IMR-90 (cell line): ENCODE data around the gene IL13. TPM values are rescaled to one million over a fixed set of nuclear protein-coding genes. Genes with fewer than 3 reads are reported as not detected.

Source experiments
- ATAC-seq: fragments of 200-7000 bp; cut with Tn5 transposase; 2 replicates; pipeline ENCODE4 v1.9.1; 2020; ENCODE audit warnings: low read depth, mild to moderate bottlenecking, moderate library complexity
- BruUV-seq: library from RNA; stranded (reverse); fragments of 400-500 nt; replicated peaks from 2 replicates; lab custom pipeline; 2021; lab: Mats Ljungman, UMichigan
- CTCF ChIA-PET: fragments of 300-600 bp; formaldehyde crosslinking; extraction: SDS; loops from one replicate; lab custom pipeline; 2021; ENCODE audit warnings: antibody characterized with exemption; lab: Yijun Ruan, JAX
- POLR2A ChIA-PET: fragments of 300-600 bp; sonication (Branson Sonifier 250); formaldehyde crosslinking; loops from one replicate; lab custom pipeline; 2022; ENCODE audit warnings: antibody characterized with exemption; ENCODE audit not compliant: unreplicated experiment; lab: Charles Lee
- DNase-seq: peaks from one replicate; pipeline ENCODE4 v3.0.0; 2013
- H2AFZ ChIP-seq: replicated peaks from 2 replicates; pipeline ENCODE3; 2013; ENCODE audit warnings: low read length, mild to moderate bottlenecking; ENCODE audit not compliant: poor library complexity
- H2AK5ac ChIP-seq: 2 replicates; pipeline ENCODE4 v1.6.1; 2013; ENCODE audit warnings: low read depth, low read length, inconsistent platforms
- H2AK9ac ChIP-seq: replicated peaks from 2 replicates; pipeline ENCODE3; 2013; ENCODE audit warnings: mild to moderate bottlenecking, low read depth, low read length, moderate library complexity; ENCODE audit not compliant: poor library complexity
- H2BK120ac ChIP-seq: 2 replicates; pipeline ENCODE4 v1.6.1; 2013; ENCODE audit warnings: low read depth, low read length, inconsistent platforms
- H2BK15ac ChIP-seq: 3 replicates; pipeline ENCODE4 v1.6.1; 2013; ENCODE audit warnings: low read depth, low read length, inconsistent platforms
- H2BK20ac ChIP-seq: 2 replicates; pipeline ENCODE4 v1.6.1; 2013; ENCODE audit warnings: low read depth, mild to moderate bottlenecking, inconsistent platforms, low read length, moderate library complexity
- H2BK5ac ChIP-seq: 2 replicates; pipeline ENCODE4 v1.6.1; 2013; ENCODE audit warnings: mild to moderate bottlenecking, low read depth, low read length, inconsistent platforms; ENCODE audit not compliant: poor library complexity, severe bottlenecking
- H3K14ac ChIP-seq: replicated peaks from 2 replicates; pipeline ENCODE4 v1.6.1; 2013; ENCODE audit warnings: low read depth, low read length, inconsistent platforms
- H3K18ac ChIP-seq: 2 replicates; pipeline ENCODE4 v1.6.1; 2013; ENCODE audit warnings: low read depth, low read length, control low read depth
- H3K23ac ChIP-seq: 2 replicates; pipeline ENCODE4 v1.6.1; 2013; ENCODE audit warnings: low read depth, low read length, inconsistent platforms
- H3K27ac ChIP-seq: 2 replicates; pipeline ENCODE4 v1.5.1; 2013; ENCODE audit warnings: mild to moderate bottlenecking, control low read depth, low read length; ENCODE audit not compliant: insufficient read depth
- H3K27me3 ChIP-seq: 2 replicates; pipeline ENCODE4 v1.6.1; 2013; ENCODE audit warnings: low read length; ENCODE audit not compliant: control insufficient read depth, insufficient read depth
- H3K36me3 ChIP-seq: 2 replicates; pipeline ENCODE4 v1.6.1; 2013; ENCODE audit warnings: low read length, mixed read lengths; ENCODE audit not compliant: control insufficient read depth, insufficient read depth
- H3K4ac ChIP-seq: 2 replicates; pipeline ENCODE4 v1.6.1; 2013; ENCODE audit warnings: low read depth, low read length, inconsistent platforms
- H3K4me1 ChIP-seq: 2 replicates; pipeline ENCODE4 v1.6.1; 2013; ENCODE audit warnings: low read length, mixed read lengths; ENCODE audit not compliant: control insufficient read depth, insufficient read depth
- H3K4me2 ChIP-seq: 2 replicates; pipeline ENCODE4 v1.6.1; 2013; ENCODE audit warnings: low read depth, mild to moderate bottlenecking, control low read depth, low read length, moderate library complexity
- H3K4me3 ChIP-seq: 2 replicates; pipeline ENCODE4 v1.5.1; 2013; ENCODE audit warnings: low read depth, mild to moderate bottlenecking, control low read depth, low read length, moderate library complexity; ENCODE audit not compliant: insufficient read depth
- H3K56ac ChIP-seq: 2 replicates; pipeline ENCODE4 v1.6.1; 2013; ENCODE audit warnings: low read length, inconsistent platforms; ENCODE audit not compliant: insufficient read depth; ENCODE audit errors: extremely low read depth
- H3K79me1 ChIP-seq, 2 experiments: 2 replicates each; pipeline ENCODE4 v1.6.1; 2013; ENCODE audit warnings: low read length in 2 of 2, inconsistent platforms in 1 of 2, low read depth in 1 of 2
- H3K9ac ChIP-seq: 2 replicates; pipeline ENCODE4 v1.6.1; 2013; ENCODE audit warnings: low read depth, low read length, control low read depth
- H3K9me1 ChIP-seq: 2 replicates; pipeline ENCODE4 v1.6.1; 2013; ENCODE audit warnings: low read length, inconsistent platforms; ENCODE audit not compliant: insufficient read depth
- H3K9me3 ChIP-seq: 2 replicates; pipeline ENCODE4 v1.6.1; 2013; ENCODE audit warnings: low read length; ENCODE audit not compliant: control insufficient read depth, insufficient read depth
- H4K20me1 ChIP-seq: 2 replicates; pipeline ENCODE4 v1.6.1; 2013; ENCODE audit warnings: low read length, inconsistent platforms; ENCODE audit not compliant: insufficient read depth
- H4K5ac ChIP-seq: 2 replicates; pipeline ENCODE4 v1.6.1; 2013; ENCODE audit warnings: mild to moderate bottlenecking, low read depth, low read length, control low read depth
- H4K8ac ChIP-seq, 2 experiments: 2 replicates each; pipeline ENCODE4 v1.6.1; 2013; ENCODE audit warnings: low read depth in 2 of 2, low read length in 2 of 2, control low read depth in 1 of 2, inconsistent platforms in 1 of 2
- H4K91ac ChIP-seq: 2 replicates; pipeline ENCODE4 v1.6.1; 2013; ENCODE audit warnings: low read depth, low read length, inconsistent platforms; ENCODE audit not compliant: insufficient read depth
- BHLHE40 ChIP-seq: fragments of 150-350 bp; IDR thresholded peaks from 2 replicates; pipeline ENCODE4 v1.6.1; 2016; ENCODE audit warnings: mild to moderate bottlenecking, low read depth, low read length
- CEBPB ChIP-seq: IDR thresholded peaks from 2 replicates; pipeline ENCODE4 v1.6.1; 2012; ENCODE audit warnings: low read depth, low read length, improper control_type of control experiment
- CHD1 ChIP-seq: IDR thresholded peaks from 2 replicates; pipeline ENCODE4 v1.6.1; 2012; ENCODE audit warnings: low read depth, low read length, improper control_type of control experiment
- CTCF ChIP-seq: conservative IDR thresholded peaks from 2 replicates; pipeline ENCODE4 v1.5.1; 2012; ENCODE audit warnings: mild to moderate bottlenecking, low read depth, low read length, improper control_type of control experiment
- FOS ChIP-seq: fragments of 150-350 bp; IDR thresholded peaks from 2 replicates; pipeline ENCODE4 v1.6.1; 2016; ENCODE audit warnings: low read depth, low read length
- MAFK ChIP-seq: IDR thresholded peaks from 2 replicates; pipeline ENCODE4 v1.6.1; 2012; ENCODE audit warnings: low read depth, low read length, improper control_type of control experiment
- MXI1 ChIP-seq: IDR thresholded peaks from 2 replicates; pipeline ENCODE4 v1.6.1; 2012; ENCODE audit warnings: low read depth, mild to moderate bottlenecking, low read length, moderate library complexity, borderline replicate concordance
- NFE2L2 ChIP-seq: fragments of 150-350 bp; IDR thresholded peaks from 2 replicates; pipeline ENCODE4 v1.6.1; 2016; ENCODE audit warnings: low read depth, mild to moderate bottlenecking, low read length
- POLR2A ChIP-seq: IDR thresholded peaks from 2 replicates; pipeline ENCODE4 v1.6.1; 2012; ENCODE audit warnings: mild to moderate bottlenecking, low read depth, low read length
- RAD21 ChIP-seq: IDR thresholded peaks from 2 replicates; pipeline ENCODE4 v1.6.1; 2012; ENCODE audit warnings: low read length, improper control_type of control experiment
- RCOR1 ChIP-seq: IDR thresholded peaks from 2 replicates; pipeline ENCODE4 v1.6.1; 2012; ENCODE audit warnings: mild to moderate bottlenecking, low read length, improper control_type of control experiment; ENCODE audit not compliant: insufficient replicate concordance
- RFX5 ChIP-seq: IDR thresholded peaks from 2 replicates; pipeline ENCODE4 v1.8.0; 2012; ENCODE audit warnings: low read depth, mild to moderate bottlenecking, low read length, moderate library complexity
- SMC3 ChIP-seq: fragments of 150-350 bp; IDR thresholded peaks from 2 replicates; pipeline ENCODE4 v1.6.1; 2016; ENCODE audit warnings: low read depth, mild to moderate bottlenecking, antibody characterized with exemption, low read length, moderate library complexity
- WGBS, 2 experiments: methylation state at CpG; one replicate each; pipeline versions ENCODE4 v1.1.5 to v1.1.7; 2013; ENCODE audit warnings: missing lambda C conversion rate in 2 of 2; ENCODE audit not compliant: insufficient read length in 1 of 2; ENCODE audit errors: extremely low coverage in 2 of 2; 5-methylcytosine and 5-hydroxymethylcytosine counted together
- dilution Hi-C: fragments of 300-500 bp; cut with HindIII; formaldehyde crosslinking; loops from one replicate; pipeline ENCODE4 v1.14.3; 2018; ENCODE audit warnings: low sequenced_read_pairs; ENCODE audit not compliant: unreplicated experiment
- in situ Hi-C: fragments of 300-500 bp; cut with MboI; formaldehyde crosslinking; loops from 3 replicates; pipeline ENCODE4 v1.14.3; 2019; ENCODE audit warnings: low sequenced_read_pairs, inconsistent platforms, mixed read lengths
- intact Hi-C: fragments of 100-400 bp; cut with micrococcal nuclease; formaldehyde crosslinking; loops from 2 replicates; pipeline ENCODE4 v1.10.0; 2022
- polyA plus RNA-seq, 3 experiments: library from polyadenylated mRNA; depleted of rRNA; stranded (reverse); fragments of >200 nt; gene quantifications; 2 replicates each; pipeline ENCODE4 v1.2.3, GENCODE V29; 2012; ENCODE audit warnings: low replicate concordance in 1 of 3
- total RNA-seq: library from RNA; depleted of rRNA; stranded (reverse); fragments of >200 nt; gene quantifications from 2 replicates; pipeline ENCODE4 v1.2.3, GENCODE V29; 2012
- TF ChIP-seq, protein P1 (sequence below): fragments of 150-350 bp; IDR thresholded peaks from 2 replicates; pipeline ENCODE4 v1.6.1; 2016; ENCODE audit warnings: low read depth, mild to moderate bottlenecking, low read length, moderate library complexity, borderline replicate concordance
- TF ChIP-seq, protein P2 (sequence below): fragments of 150-350 bp; IDR thresholded peaks from 2 replicates; pipeline ENCODE4 v1.6.1; 2017; ENCODE audit warnings: mild to moderate bottlenecking, antibody characterized with exemption, low read length, low read depth

The IL13 gene
- total and polyA plus RNA-seq, 2 of the 4 experiments (the other 2 are of a cell fraction): not detected

DNA sequence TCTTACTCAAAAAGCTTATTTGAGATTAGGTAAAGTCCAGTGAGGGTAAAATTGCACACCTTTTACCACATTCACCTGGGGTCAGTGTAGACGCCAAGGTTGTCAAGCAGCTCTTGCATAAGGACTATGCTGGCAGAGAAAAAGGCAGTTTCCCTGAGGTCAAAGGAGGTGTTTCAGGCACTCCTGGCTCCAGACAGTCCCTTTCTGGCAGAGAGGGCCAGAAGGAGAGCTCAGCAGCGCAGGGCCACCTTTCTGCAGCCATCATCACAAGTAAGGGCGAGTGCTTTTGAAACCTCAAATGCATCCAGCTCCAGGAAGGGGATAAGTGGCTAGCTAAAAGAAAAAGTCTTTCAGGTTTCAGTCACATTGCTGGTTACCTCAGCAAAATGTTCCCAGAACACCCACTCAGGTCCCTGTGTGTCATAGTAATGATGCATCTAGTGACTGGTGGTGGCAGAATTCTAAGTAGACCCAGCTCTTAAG is 16.7 kb upstream of the IL13 start:
- WGBS, 2 experiments: no CpG with 5 or more reads among the region's 3 CpGs
- BruUV-seq: no TSS peak
- Histone ChIP-seq H3K27ac (no peak overlapping the region), H2AFZ (no peak overlapping the region), H4K5ac (no peak overlapping the region), H2AK5ac (no peak overlapping the region), H3K4me1 (no peaks in the 10 kb centered on the region), H3K4me3 (no peak overlapping the region), H2BK15ac (no peak overlapping the region), H4K20me1 (no peaks in the 10 kb centered on the region), H3K18ac (no peak overlapping the region), H3K79me1 (no peaks in the 10 kb centered on the region), H4K8ac (no peak overlapping the region), H2AK9ac (no peak overlapping the region), H2BK120ac (no peak overlapping the region), H3K4me2 (no peak overlapping the region), H3K23ac (no peak overlapping the region), H3K36me3 (peaks cover 32% of the 10 kb centered on the region), H3K9me3 (no peaks in the 10 kb centered on the region), H3K9ac (no peak overlapping the region), H3K9me1 (peaks cover 2% of the 10 kb centered on the region; the same call in 1 of the 2 replicates), H3K14ac (no peak overlapping the region), H3K4ac (no peak overlapping the region), H3K56ac (no peak overlapping the region), H2BK5ac (no peak overlapping the region), H4K91ac (no peak overlapping the region), H3K27me3 (no peaks in the 10 kb centered on the region), H2BK20ac (no peak overlapping the region)
- in situ Hi-C loops: no loop called here
- dilution Hi-C loops: no loop called here
- intact Hi-C loops: no loop called here
- TF ChIP-seq, protein P1, sequence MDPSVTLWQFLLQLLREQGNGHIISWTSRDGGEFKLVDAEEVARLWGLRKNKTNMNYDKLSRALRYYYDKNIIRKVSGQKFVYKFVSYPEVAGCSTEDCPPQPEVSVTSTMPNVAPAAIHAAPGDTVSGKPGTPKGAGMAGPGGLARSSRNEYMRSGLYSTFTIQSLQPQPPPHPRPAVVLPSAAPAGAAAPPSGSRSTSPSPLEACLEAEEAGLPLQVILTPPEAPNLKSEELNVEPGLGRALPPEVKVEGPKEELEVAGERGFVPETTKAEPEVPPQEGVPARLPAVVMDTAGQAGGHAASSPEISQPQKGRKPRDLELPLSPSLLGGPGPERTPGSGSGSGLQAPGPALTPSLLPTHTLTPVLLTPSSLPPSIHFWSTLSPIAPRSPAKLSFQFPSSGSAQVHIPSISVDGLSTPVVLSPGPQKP: no peak
- TF ChIP-seq RFX5 (no peak), MXI1 (no peak), NFE2L2 (no peak), BHLHE40 (no peak), RCOR1 (no peak), CEBPB (no peak), CTCF (no peak), SMC3 (no peak), RAD21 (no peak), FOS (no peak), CHD1 (no peak), POLR2A (no peak), MAFK (no peak)
- TF ChIP-seq, protein P2, sequence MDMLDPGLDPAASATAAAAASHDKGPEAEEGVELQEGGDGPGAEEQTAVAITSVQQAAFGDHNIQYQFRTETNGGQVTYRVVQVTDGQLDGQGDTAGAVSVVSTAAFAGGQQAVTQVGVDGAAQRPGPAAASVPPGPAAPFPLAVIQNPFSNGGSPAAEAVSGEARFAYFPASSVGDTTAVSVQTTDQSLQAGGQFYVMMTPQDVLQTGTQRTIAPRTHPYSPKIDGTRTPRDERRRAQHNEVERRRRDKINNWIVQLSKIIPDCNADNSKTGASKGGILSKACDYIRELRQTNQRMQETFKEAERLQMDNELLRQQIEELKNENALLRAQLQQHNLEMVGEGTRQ: no peak
- no peak for DNase-seq
- CTCF ChIA-PET: no interaction called here
- POLR2A ChIA-PET: no interaction called here
- ATAC-seq: no peak
